H1 (cell line): Measurements from ENCODE around the gene C19orf25. TPM values are rescaled to one million over a fixed set of nuclear protein-coding genes. Genes with fewer than 3 reads are reported as not detected.

Experiments used
- ATF2 ChIP-seq: IDR thresholded peaks from 2 replicates; pipeline ENCODE4 v1.6.1; 2012; ENCODE audit warnings: low read length, inconsistent platforms
- KDM4A ChIP-seq: IDR thresholded peaks from one replicate; pipeline ENCODE4 v1.7.1; 2012; ENCODE audit warnings: low read depth, mild to moderate bottlenecking, moderate library complexity, low read length, inconsistent platforms; ENCODE audit not compliant: severe bottlenecking
- polyA plus RNA-seq, 7 experiments: library from polyadenylated mRNA; depleted of rRNA in 3 of 7; stranded (reverse) in 5 of 7; unstranded in 2 of 7; fragments of >200 nt in 5 of 7; fragments of 200-250 nt in 2 of 7; gene quantifications; 1 replicate in 5 of 7; 2 replicates in 1 of 7; 4 replicates in 1 of 7; pipeline versions ENCODE4 v1.2.1 to v1.2.3, GENCODE V29; 2011 to 2013; ENCODE audit warnings: missing spikeins in 2 of 7, mixed read lengths in 2 of 7
- total RNA-seq: library from RNA; stranded (reverse); fragmentation: NEBNext Ultra II Directional; extraction: Animal tissue kit (Norgen Biotek cat#: 25700); gene quantifications from 2 replicates; pipeline ENCODE4 v1.2.1, GENCODE V29; 2021

Gene C19orf25
- total and polyA plus RNA-seq, 2 of the 8 experiments (the other 6 are each of a cell fraction or from before 2014, with no cell fraction given) = 41.3 to 67.4 TPM

GRCh38 chr19:1430246-1430645 lies 48.8 kb downstream of the C19orf25 start (continued):
- TF ChIP-seq ATF2 (no peak), KDM4A (no peak)
